Measurements from ENCODE around the gene AATK. TPM values are rescaled to one million over a fixed set of nuclear protein-coding genes. Genes with fewer than 3 reads are reported as not detected.

The AATK gene
- total and polyA plus RNA-seq, 2 of the 4 experiments (the other 2 are of a cell fraction) = under 0.01 to 0.21 TPM

GRCh38 chr17:81069135-81069645, 96.8 kb downstream of the AATK start:
- 90% methylated on average over 22 of the region's 23 CpGs; no CpG with 5 or more reads in 1 of the 2 experiments for WGBS, 2 experiments (ENCODE audit: extremely low coverage in 2 of 2, insufficient read length in 1 of 2)
- H2AK9ac ChIP-seq (replicated peaks; ENCODE audit: low read depth, low read length, poor library complexity) = no peak overlapping the region
- no peak overlapping the region for H3K56ac ChIP-seq (ENCODE audit: extremely low read depth, insufficient read depth, low read length)
- H3K9ac ChIP-seq (ENCODE audit: low read depth, low read length) = no peak overlapping the region
- DNase-seq (no peak), ATAC-seq (ENCODE audit: low read depth) (no peak)
- no peak overlapping the region for H4K91ac ChIP-seq (ENCODE audit: insufficient read depth, low read depth, low read length)
- no peaks in the 10 kb centered on the region for H3K4me1 ChIP-seq (ENCODE audit: control insufficient read depth, insufficient read depth, low read length)
- peaks cover 10% of the 10 kb centered on the region for H4K20me1 ChIP-seq (ENCODE audit: insufficient read depth, low read length)
- H3K18ac ChIP-seq (ENCODE audit: low read depth, low read length) = no peak overlapping the region
- intact Hi-C loops (cut with micrococcal nuclease) = no loop called here
- no peak overlapping the region for H3K4me2 ChIP-seq (ENCODE audit: low read depth, low read length)
- no peak overlapping the region for H2AFZ ChIP-seq (replicated peaks; ENCODE audit: low read length, poor library complexity)
- peaks cover 1 to 12% of the 10 kb centered on the region in 2 experiments; a peak in 1 of 4 replicates for H3K79me1 ChIP-seq (ENCODE audit: low read depth in 1 of 2, low read length in 2 of 2)
- no peak overlapping the region for H2BK120ac ChIP-seq (ENCODE audit: low read depth, low read length)
- no peak for TF ChIP-seq CHD1 (IDR thresholded peaks at IDR 0.05; ENCODE audit: low read depth, low read length)
- no peak for TF ChIP-seq SMC3 (IDR thresholded peaks at IDR 0.05; ENCODE audit: low read depth, low read length)
- TF ChIP-seq RCOR1 (IDR thresholded peaks at IDR 0.05; ENCODE audit: insufficient replicate concordance, low read length) = no peak
- no peak for TF ChIP-seq POLR2A (IDR thresholded peaks at IDR 0.05; ENCODE audit: low read depth, low read length)
- no peak for TF ChIP-seq MAZ (IDR thresholded peaks at IDR 0.05; ENCODE audit: borderline replicate concordance, low read depth, low read length)
- TF ChIP-seq NFE2L2 (IDR thresholded peaks at IDR 0.05; ENCODE audit: low read depth, low read length) = no peak
- no peak for TF ChIP-seq MXI1 (IDR thresholded peaks at IDR 0.05; ENCODE audit: borderline replicate concordance, low read depth, low read length)
- TF ChIP-seq USF2 (IDR thresholded peaks at IDR 0.05; ENCODE audit: low read depth, low read length) = no peak
- no peak for TF ChIP-seq CTCF (conservative IDR thresholded peaks at IDR 0.05; ENCODE audit: low read depth, low read length)
- TF ChIP-seq BHLHE40 (IDR thresholded peaks at IDR 0.05; ENCODE audit: low read depth, low read length) = no peak
- no peak for TF ChIP-seq FOS (IDR thresholded peaks at IDR 0.05; ENCODE audit: low read depth, low read length)
- TF ChIP-seq MAFK (IDR thresholded peaks at IDR 0.05; ENCODE audit: low read depth, low read length) = no peak
- TF ChIP-seq, protein P1, sequence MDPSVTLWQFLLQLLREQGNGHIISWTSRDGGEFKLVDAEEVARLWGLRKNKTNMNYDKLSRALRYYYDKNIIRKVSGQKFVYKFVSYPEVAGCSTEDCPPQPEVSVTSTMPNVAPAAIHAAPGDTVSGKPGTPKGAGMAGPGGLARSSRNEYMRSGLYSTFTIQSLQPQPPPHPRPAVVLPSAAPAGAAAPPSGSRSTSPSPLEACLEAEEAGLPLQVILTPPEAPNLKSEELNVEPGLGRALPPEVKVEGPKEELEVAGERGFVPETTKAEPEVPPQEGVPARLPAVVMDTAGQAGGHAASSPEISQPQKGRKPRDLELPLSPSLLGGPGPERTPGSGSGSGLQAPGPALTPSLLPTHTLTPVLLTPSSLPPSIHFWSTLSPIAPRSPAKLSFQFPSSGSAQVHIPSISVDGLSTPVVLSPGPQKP (IDR thresholded peaks at IDR 0.05; ENCODE audit: borderline replicate concordance, low read depth, low read length) = no peak
- no peak for TF ChIP-seq CEBPB (IDR thresholded peaks at IDR 0.05; ENCODE audit: low read depth, low read length)
- no peak for TF ChIP-seq RFX5 (IDR thresholded peaks at IDR 0.05; ENCODE audit: low read depth, low read length)
- no peak for TF ChIP-seq RAD21 (IDR thresholded peaks at IDR 0.05; ENCODE audit: low read length)
- ChIA-PET CTCF (no interaction called here), POLR2A (ENCODE audit: unreplicated experiment) (no interaction called here)
- no peak overlapping the region for H4K5ac ChIP-seq (ENCODE audit: low read depth, low read length)
- no peak overlapping the region for H2BK20ac ChIP-seq (ENCODE audit: low read depth, low read length)
- H2AK5ac ChIP-seq (ENCODE audit: low read depth, low read length) = no peak overlapping the region
- H3K23ac ChIP-seq (ENCODE audit: low read depth, low read length) = no peak overlapping the region
- H3K27me3 ChIP-seq (ENCODE audit: control insufficient read depth, insufficient read depth, low read length) = no peaks in the 10 kb centered on the region
- in situ Hi-C loops (cut with MboI; ENCODE audit: low sequenced_read_pairs) = no loop called here
- no peak overlapping the region for H3K14ac ChIP-seq (replicated peaks; ENCODE audit: low read depth, low read length)
- no peak overlapping the region for H2BK15ac ChIP-seq (ENCODE audit: low read depth, low read length)
- H3K9me3 ChIP-seq (ENCODE audit: control insufficient read depth, insufficient read depth, low read length) = no peaks in the 10 kb centered on the region
- dilution Hi-C loops (cut with HindIII; ENCODE audit: low sequenced_read_pairs, unreplicated experiment) = no loop called here
- no peak overlapping the region for H3K4ac ChIP-seq (ENCODE audit: low read depth, low read length)
- H3K36me3 ChIP-seq (ENCODE audit: control insufficient read depth, insufficient read depth, low read length) = peaks cover 8% of the 10 kb centered on the region; the same call in 1 of the 2 replicates
- no TSS peak for BruUV-seq (replicated peaks)
- no peak overlapping the region for H4K8ac ChIP-seq (ENCODE audit: low read depth in 2 of 2, low read length in 2 of 2)
- H3K27ac ChIP-seq (ENCODE audit: insufficient read depth, low read length) = no peak overlapping the region
- peaks cover 3% of the 10 kb centered on the region for H3K9me1 ChIP-seq (ENCODE audit: insufficient read depth, low read length)
- no peak overlapping the region for H3K4me3 ChIP-seq (ENCODE audit: insufficient read depth, low read depth, low read length)
- no peak overlapping the region for H2BK5ac ChIP-seq (ENCODE audit: low read depth, low read length, poor library complexity, severe bottlenecking)

Measured in IMR-90 (cell line).